GM12878 (cell line): ENCODE data around the gene KIF1C. TPM values are rescaled to one million over a fixed set of nuclear protein-coding genes. Genes with fewer than 3 reads are reported as not detected.

Experiments
- ATAC-seq: fragments of 200-7000 bp; cut with Tn5 transposase; 3 replicates; pipeline ENCODE4 v1.9.1; 2020; ENCODE audit warnings: mild to moderate bottlenecking, moderate library complexity
- BruUV-seq: library from RNA; stranded (reverse); fragments of 400-500 nt; replicated peaks from 2 replicates; lab custom pipeline; 2021; lab: Mats Ljungman, UMichigan
- CTCF ChIA-PET: fragments of 300-600 bp; sonication (Branson Sonifier 250); formaldehyde crosslinking; extraction: SDS; loops from one replicate; lab custom pipeline; 2021; ENCODE audit warnings: inconsistent platforms; lab: Yijun Ruan, JAX
- POLR2A ChIA-PET: fragments of 350-600 bp; formaldehyde crosslinking; extraction: SDS; loops from one replicate; lab custom pipeline; 2021; ENCODE audit warnings: inconsistent platforms; lab: Charles Lee
- RAD21 ChIA-PET: fragments of 300-600 bp; sonication (Branson Sonifier 250); formaldehyde crosslinking; loops from one replicate; lab custom pipeline; 2023; ENCODE audit warnings: antibody characterized with exemption; ENCODE audit not compliant: unreplicated experiment; lab: Charles Lee
- SMC1A ChIA-PET: fragments of 300-600 bp; sonication (Branson Sonifier 250); formaldehyde crosslinking; loops from one replicate; lab custom pipeline; 2023; ENCODE audit not compliant: unreplicated experiment, uncharacterized antibody; lab: Charles Lee
- DNase-seq: peaks from one replicate; pipeline ENCODE4 v3.0.0-alpha.2; 2011; ENCODE audit warnings: low read depth, low spot score
- FAIRE-seq: peaks from 3 replicates; lab custom pipeline; 2011; peaks lifted over from hg19 to GRCh38; lab: Jason Lieb, UNC
- H2AFZ ChIP-seq: 2 replicates; pipeline ENCODE4 v1.6.0; 2011; ENCODE audit warnings: low read depth, low read length, control low read depth; ENCODE audit not compliant: control insufficient read depth
- H3K27ac ChIP-seq: 2 replicates; pipeline ENCODE4 v1.5.1; 2011; ENCODE audit warnings: control low read depth; ENCODE audit not compliant: control insufficient read depth, insufficient read depth
- H3K27me3 ChIP-seq, 2 experiments: replicated peaks in 1 of 2; 2 replicates each; pipeline versions ENCODE4 v1.6.0 to v1.6.1; 2011; ENCODE audit warnings: low read length in 1 of 2; ENCODE audit not compliant: control insufficient read depth in 2 of 2, insufficient read depth in 2 of 2
- H3K36me3 ChIP-seq, 2 experiments: 2 replicates each; pipeline ENCODE4 v1.5.1; 2011; ENCODE audit warnings: low read length in 1 of 2; ENCODE audit not compliant: control insufficient read depth in 2 of 2, insufficient read depth in 2 of 2
- H3K4me1 ChIP-seq: 2 replicates; pipeline ENCODE4 v1.6.1; 2011; ENCODE audit warnings: mild to moderate bottlenecking, low read length, moderate library complexity, mixed read lengths; ENCODE audit not compliant: control insufficient read depth, insufficient read depth
- H3K4me2 ChIP-seq: 2 replicates; pipeline ENCODE4 v1.6.0; 2011; ENCODE audit warnings: control low read depth; ENCODE audit not compliant: control insufficient read depth, insufficient read depth
- H3K4me3 ChIP-seq: fragments of 200-600 bp; sonication (generic); 2 replicates; pipeline ENCODE4 v1.5.1; 2016
- H3K79me2 ChIP-seq: 2 replicates; pipeline ENCODE4 v1.6.0; 2011; ENCODE audit warnings: low read length; ENCODE audit not compliant: control insufficient read depth, insufficient read depth
- H3K9ac ChIP-seq: 2 replicates; pipeline ENCODE4 v1.8.0; 2011; ENCODE audit warnings: low read length, control low read depth, mixed read lengths; ENCODE audit not compliant: control insufficient read depth, insufficient read depth
- H3K9me3 ChIP-seq: replicated peaks from 3 replicates; pipeline ENCODE4 v1.5.1; 2011; ENCODE audit warnings: mild to moderate bottlenecking, low read length; ENCODE audit not compliant: control insufficient read depth, insufficient read depth
- H4K20me1 ChIP-seq: 2 replicates; pipeline ENCODE4 v1.6.0; 2011; ENCODE audit not compliant: control insufficient read depth, insufficient read depth
- CBX3 ChIP-seq: fragments of 200-600 bp; sonication (generic); IDR thresholded peaks from 2 replicates; pipeline ENCODE4 v1.6.1; 2016; ENCODE audit warnings: low read depth, borderline replicate concordance
- CEBPB ChIP-seq, 2 experiments: fragments of 150-350 bp in 1 of 2; IDR thresholded peaks; 2 replicates each; pipeline ENCODE4 v1.6.1; 2012 to 2014; ENCODE audit warnings: low read depth in 2 of 2, low read length in 2 of 2, borderline replicate concordance in 1 of 2, inconsistent platforms in 1 of 2
- IKZF2 ChIP-seq, 2 experiments: fragments of 450-650 bp; IDR thresholded peaks; 2 replicates each; pipeline ENCODE4 v1.6.1; 2017; ENCODE audit warnings: mild to moderate bottlenecking in 2 of 2, moderate library complexity in 2 of 2
- NFYA ChIP-seq: IDR thresholded peaks from 2 replicates; pipeline ENCODE4 v1.6.1; 2011; ENCODE audit warnings: low read depth, mild to moderate bottlenecking, low read length, improper control_type of control experiment, borderline replicate concordance
- POLR2AphosphoS5 ChIP-seq: IDR thresholded peaks from 2 replicates; pipeline ENCODE4 v1.6.1; 2011; ENCODE audit warnings: mild to moderate bottlenecking, low read length, inconsistent platforms
- RCOR1 ChIP-seq: conservative IDR thresholded peaks from 2 replicates; pipeline ENCODE4 v1.6.1; 2012; ENCODE audit warnings: low read depth, low read length, improper control_type of control experiment
- SIX5 ChIP-seq: IDR thresholded peaks from 2 replicates; pipeline ENCODE4 v1.6.1; 2011; ENCODE audit warnings: mild to moderate bottlenecking, low read depth, low read length, moderate library complexity; ENCODE audit not compliant: severe bottlenecking
- ZNF217 ChIP-seq: fragments of 450-650 bp; IDR thresholded peaks from 2 replicates; pipeline ENCODE4 v1.6.1; 2017; ENCODE audit warnings: antibody characterized with exemption, mild to moderate bottlenecking
- ZZZ3 ChIP-seq: IDR thresholded peaks from 2 replicates; pipeline ENCODE4 v1.6.1; 2011; ENCODE audit warnings: low read depth; ENCODE audit not compliant: control insufficient read depth, insufficient read length
- WGBS: methylation state at CpG from one replicate; pipeline ENCODE4 v1.1.6; 2016; ENCODE audit warnings: low lambda C conversion rate; ENCODE audit not compliant: insufficient replicate concordance, insufficient coverage; ENCODE audit errors: missing lambda C conversion rate; 5-methylcytosine and 5-hydroxymethylcytosine counted together
- in situ Hi-C: fragments of 300-500 bp; cut with MboI; formaldehyde crosslinking; loops from 9 replicates; pipeline ENCODE4 v1.14.3; 2018; ENCODE audit warnings: mixed read lengths
- intact Hi-C: fragments of 100-400 bp; cut with micrococcal nuclease; formaldehyde crosslinking; loops from one replicate; pipeline ENCODE4 v1.14.2; 2022; ENCODE audit not compliant: unreplicated experiment
- polyA plus RNA-seq, 11 experiments: library from polyadenylated mRNA; depleted of rRNA in 4 of 11; unstranded in 6 of 11; stranded (reverse) in 5 of 11; fragments of >200 nt; fragmentation: Nextera tagmentation in 4 of 11; fragmentation: Illumina TruSeq in 1 of 11; extraction: Ambion mirVana in 4 of 11; extraction: Trizol in 1 of 11; gene quantifications; 1 replicate in 1 of 11; 2 replicates in 10 of 11; pipeline versions ENCODE4 v1.2.1 to v1.2.3, GENCODE V29; 2011 to 2016; ENCODE audit warnings: inconsistent platforms in 2 of 11, missing spikeins in 2 of 11, low read depth in 1 of 11
- total RNA-seq, 4 experiments: library from RNA; depleted of rRNA in 3 of 4; stranded (reverse); fragments of >200 nt in 3 of 4; fragmentation: Illumina TruSeq in 1 of 4; extraction: Trizol in 1 of 4; gene quantifications; 2 replicates each; pipeline versions ENCODE4 v1.2.1 to v1.2.3, GENCODE V29; 2013 to 2021
- TF ChIP-seq, protein P1 (sequence below): IDR thresholded peaks from 2 replicates; pipeline ENCODE4 v1.6.1; 2012; ENCODE audit warnings: low read depth, low read length, improper control_type of control experiment
- TF ChIP-seq, protein P2 (sequence below): IDR thresholded peaks from 2 replicates; pipeline ENCODE4 v1.6.1; 2011; ENCODE audit warnings: low read depth, low read length, improper control_type of control experiment, borderline replicate concordance

KIF1C gene
- total and polyA plus RNA-seq, 10 of the 15 experiments (the other 5 are each of a cell fraction or from before 2014, with no cell fraction given), result 1.4 to 65.9 (median 21.1) TPM

DNA sequence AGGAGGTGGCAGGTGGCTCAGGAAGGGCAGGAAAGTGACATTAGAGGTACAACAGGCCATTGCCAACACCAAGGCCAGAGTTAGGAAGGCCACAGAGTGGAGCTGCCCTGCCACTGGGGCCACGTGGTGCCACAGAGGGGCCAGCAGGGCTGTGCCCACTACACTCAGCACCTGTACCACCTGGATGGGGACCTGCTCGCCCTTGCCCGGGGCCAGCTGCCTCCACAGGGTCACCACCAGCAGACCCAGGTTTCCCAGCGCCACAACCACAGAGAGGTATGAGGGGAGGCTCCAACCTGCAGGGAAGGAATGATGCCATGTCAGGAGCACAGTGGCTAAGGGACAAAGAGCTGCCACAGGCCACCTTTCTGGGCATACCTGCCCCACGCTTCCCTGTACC, 36.3 kb downstream of the KIF1C start:
- in situ Hi-C loops, result no loop called here
- no peak for FAIRE-seq
- TF ChIP-seq POLR2AphosphoS5, result no peak
- no peak for TF ChIP-seq SIX5
- TF ChIP-seq, protein P1, sequence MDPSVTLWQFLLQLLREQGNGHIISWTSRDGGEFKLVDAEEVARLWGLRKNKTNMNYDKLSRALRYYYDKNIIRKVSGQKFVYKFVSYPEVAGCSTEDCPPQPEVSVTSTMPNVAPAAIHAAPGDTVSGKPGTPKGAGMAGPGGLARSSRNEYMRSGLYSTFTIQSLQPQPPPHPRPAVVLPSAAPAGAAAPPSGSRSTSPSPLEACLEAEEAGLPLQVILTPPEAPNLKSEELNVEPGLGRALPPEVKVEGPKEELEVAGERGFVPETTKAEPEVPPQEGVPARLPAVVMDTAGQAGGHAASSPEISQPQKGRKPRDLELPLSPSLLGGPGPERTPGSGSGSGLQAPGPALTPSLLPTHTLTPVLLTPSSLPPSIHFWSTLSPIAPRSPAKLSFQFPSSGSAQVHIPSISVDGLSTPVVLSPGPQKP, result no peak
- no peak for TF ChIP-seq ZNF217
- TF ChIP-seq IKZF2 (IDR thresholded peaks at IDR 0.05), result no peak
- RAD21 ChIA-PET, result interaction anchor here (1.3 kb wide), 1 partner anchor 28 kb away, joined by 6 read pairs; no protein-coding TSS in a partner anchor
- no peak for DNase-seq
- no TSS peak for BruUV-seq
- H3K27ac ChIP-seq, result no peak overlapping the region
- H3K79me2 ChIP-seq, result no peaks in the 10 kb centered on the region
- H3K36me3 ChIP-seq, result no peaks in the 10 kb centered on the region
- no peak overlapping the region for H2AFZ ChIP-seq
- no peak for ATAC-seq
- WGBS, result 75% methylated on average over 5 of the region's 5 CpGs
- no peak overlapping the region for H3K9ac ChIP-seq
- POLR2A ChIA-PET, result interaction anchor here (0.5 kb wide), 1 partner anchor 23 kb away, joined by 3 read pairs; no protein-coding TSS in a partner anchor
- intact Hi-C loops, result loop anchor here (5.0 kb wide), 1 partner anchor 37 kb away; the partner anchor contains the start of genes INCA1 and KIF1C
- peaks cover 14% of the 10 kb centered on the region for H3K4me1 ChIP-seq
- H3K4me2 ChIP-seq, result no peak overlapping the region
- SMC1A ChIA-PET, result interaction anchor here (1.0 kb wide), 1 partner anchor 16 kb away, joined by 3 read pairs; no protein-coding TSS in a partner anchor
- no peak overlapping the region for H3K4me3 ChIP-seq
- no peaks in the 10 kb centered on the region for H4K20me1 ChIP-seq
- no peaks in the 10 kb centered on the region for H3K9me3 ChIP-seq
- H3K27me3 ChIP-seq, result no peaks in the 10 kb centered on the region
- CTCF ChIA-PET, result interaction anchor here (1.0 to 4.0 kb wide), 3 partner anchors 29 to 53 kb away, joined by 3 to 16 read pairs (median 4); no protein-coding TSS in a partner anchor

DNA sequence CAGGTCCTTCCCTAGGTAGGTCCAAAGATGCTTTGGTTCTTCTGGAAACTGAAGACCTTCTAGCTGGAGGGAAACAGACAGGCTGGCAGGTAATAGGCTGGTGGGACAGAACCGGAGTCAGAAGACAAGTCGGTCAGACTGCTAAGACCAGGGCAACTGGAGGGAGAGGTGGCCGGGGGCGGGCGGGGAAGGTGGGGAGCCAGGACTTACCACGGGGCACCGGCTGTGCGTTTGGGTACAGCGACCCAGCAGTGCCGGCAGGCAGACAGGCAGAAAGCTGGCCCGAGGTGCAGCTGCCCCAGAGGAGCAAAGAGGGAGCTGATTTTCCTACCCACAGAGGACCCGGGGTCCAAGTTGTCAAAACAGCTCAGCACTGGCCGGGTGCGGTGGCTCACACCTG, 36.9 kb downstream of the KIF1C start:
- CTCF ChIA-PET, result interaction anchor here (1.0 to 4.0 kb wide), 4 partner anchors 11 to 54 kb away, joined by 3 to 16 read pairs (median 4); no protein-coding TSS in a partner anchor
- in situ Hi-C loops (no loop called here), intact Hi-C loops (loop anchor here (5.0 kb wide), 1 partner anchor 37 kb away; the partner anchor contains the start of genes INCA1 and KIF1C)
- TF ChIP-seq NFYA (no peak), RCOR1 (no peak), CBX3 (no peak), CEBPB (IDR thresholded peaks at IDR 0.05; ENCODE audit: borderline replicate concordance in 1 of 2, low read depth in 2 of 2, low read length in 2 of 2) (no peak), ZZZ3 (no peak)
- TF ChIP-seq, protein P2, sequence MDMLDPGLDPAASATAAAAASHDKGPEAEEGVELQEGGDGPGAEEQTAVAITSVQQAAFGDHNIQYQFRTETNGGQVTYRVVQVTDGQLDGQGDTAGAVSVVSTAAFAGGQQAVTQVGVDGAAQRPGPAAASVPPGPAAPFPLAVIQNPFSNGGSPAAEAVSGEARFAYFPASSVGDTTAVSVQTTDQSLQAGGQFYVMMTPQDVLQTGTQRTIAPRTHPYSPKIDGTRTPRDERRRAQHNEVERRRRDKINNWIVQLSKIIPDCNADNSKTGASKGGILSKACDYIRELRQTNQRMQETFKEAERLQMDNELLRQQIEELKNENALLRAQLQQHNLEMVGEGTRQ, result no peak
- BruUV-seq, result no TSS peak
- Histone ChIP-seq H3K9ac (no peak overlapping the region), H3K27me3 (no peaks in the 10 kb centered on the region), H3K79me2 (no peaks in the 10 kb centered on the region), H3K4me1 (peaks cover 14% of the 10 kb centered on the region), H3K4me3 (no peak overlapping the region), H2AFZ (no peak overlapping the region), H3K27ac (no peak overlapping the region), H4K20me1 (no peaks in the 10 kb centered on the region), H3K9me3 (no peaks in the 10 kb centered on the region), H3K4me2 (no peak overlapping the region), H3K36me3 (no peaks in the 10 kb centered on the region)
- RAD21 ChIA-PET, result interaction anchor here (1.3 kb wide), 1 partner anchor 27 kb away, joined by 6 read pairs; no protein-coding TSS in a partner anchor
- FAIRE-seq, result no peak
- POLR2A ChIA-PET, result interaction anchor here (0.5 to 0.6 kb wide), 2 partner anchors 52 to 137 kb away, joined by 4 to 6 read pairs; no protein-coding TSS in a partner anchor
- 82% methylated on average over 14 of the region's 14 CpGs for WGBS
- no peak for DNase-seq
- no peak for ATAC-seq
- SMC1A ChIA-PET, result interaction anchor here (1.0 to 1.5 kb wide), 3 partner anchors 15 to 125 kb away, joined by 3 to 5 read pairs (median 3); no protein-coding TSS in a partner anchor
